SIG-M5 (cell line): ENCODE data around the gene S100A2.
A peak's percentile ranks its signal among the peaks of the same experiment; 100 is the strongest.

ENCODE experiments used
- DNase-seq: peaks from one replicate; lab custom pipeline; 2025; lab: John Stamatoyannopoulos, UW

Gene S100A2

GRCh38 chr1:153545067-153546055, 20.3 kb downstream of the S100A2 start, which contains the start of gene S100A4:
S100A4 (minus strand) TSS chr1:153545806; CDS start chr1:153544794, 1,012 bp downstream.
- DNase-seq: peak; percentile 87

- DNase-seq: no peak
Observed at GRCh38 chr1:153544453-153545066, 21.1 kb downstream of the S100A2 start.

- DNase-seq: no peak
Observed at GRCh38 chr1:153543736-153544135, 21.9 kb downstream of the S100A2 start.

- no peak for DNase-seq
Observed at GRCh38 chr1:153542956-153543711, 22.5 kb downstream of the S100A2 start.

GRCh38 chr1:153541641-153542590, 23.7 kb downstream of the S100A2 start:
- no peak for DNase-seq

GRCh38 chr1:153540394-153541361, 25.0 kb downstream of the S100A2 start, which contains the start of gene S100A5:
S100A5 (minus strand) TSS chr1:153540934; CDS start chr1:153540191, 743 bp downstream.
- no peak for DNase-seq

- no peak for DNase-seq
Observed at GRCh38 chr1:153539395-153540093, 26.1 kb downstream of the S100A2 start.

- DNase-seq: no peak
Observed at GRCh38 chr1:153538315-153538821, 27.3 kb downstream of the S100A2 start.

GRCh38 chr1:153537376-153537730, 28.3 kb downstream of the S100A2 start:
- DNase-seq: no peak

GRCh38 chr1:153536671-153537375, 28.8 kb downstream of the S100A2 start:
- no peak for DNase-seq

- no peak for DNase-seq
Observed at GRCh38 chr1:153536012-153536670, 29.5 kb downstream of the S100A2 start.

- DNase-seq: no peak
Observed at GRCh38 chr1:153535242-153536011, 30.2 kb downstream of the S100A2 start, which contains the start of gene S100A6. S100A6 (minus strand) TSS chr1:153535991; CDS start chr1:153535339, 652 bp downstream.

- no peak for DNase-seq
Observed at GRCh38 chr1:153534925-153535241, 30.8 kb downstream of the S100A2 start.

- no peak for DNase-seq
Observed at GRCh38 chr1:153534226-153534924, 31.3 kb downstream of the S100A2 start.

GRCh38 chr1:153533689-153534201, 31.9 kb downstream of the S100A2 start:
- DNase-seq: no peak
